SK-N-SH treated with all-trans-retinoic acid at 6 μM for 48 hours (cell line): Measurements from ENCODE around the gene BMP6.

Experiments used
- ATAC-seq: fragments of 200-7000 bp; cut with Tn5 transposase; 3 replicates; pipeline ENCODE4 v1.9.1; 2020; ENCODE audit warnings: mild to moderate bottlenecking, moderate library complexity
- ARNTL ChIP-seq: fragments of 450-650 bp; formaldehyde crosslinking; IDR thresholded peaks from 2 replicates; pipeline ENCODE4 v1.5.0; 2020; ENCODE audit warnings: low read depth, mild to moderate bottlenecking, moderate library complexity, borderline replicate concordance
- BACH2 ChIP-seq: fragments of 250-450 bp; sonication (Bioruptor Pico); IDR thresholded peaks from 2 replicates; pipeline ENCODE4 v1.9.0; 2021; ENCODE audit warnings: mild to moderate bottlenecking, borderline replicate concordance
- CSDC2 ChIP-seq: fragments of 250-450 bp; sonication (Bioruptor Pico); IDR thresholded peaks from 2 replicates; pipeline ENCODE4 v1.5.0; 2020; ENCODE audit warnings: mild to moderate bottlenecking, moderate library complexity
- GLIS3 ChIP-seq: fragments of 250-450 bp; sonication (Bioruptor Pico); IDR thresholded peaks from 2 replicates; pipeline ENCODE4 v1.5.0; 2020; ENCODE audit warnings: mild to moderate bottlenecking, moderate library complexity
- ISL1 ChIP-seq: fragments of 250-450 bp; sonication (Bioruptor Pico); IDR thresholded peaks from 2 replicates; pipeline ENCODE4 v2.1.2; 2022; ENCODE audit warnings: mild to moderate bottlenecking, moderate library complexity
- OSR1 ChIP-seq: fragments of 250-450 bp; sonication (Bioruptor Pico); IDR thresholded peaks from 2 replicates; pipeline ENCODE4 v1.8.0; 2022; ENCODE audit warnings: moderate library complexity, mild to moderate bottlenecking, inconsistent platforms
- PPARA ChIP-seq: fragments of 250-450 bp; sonication (Bioruptor Pico); IDR thresholded peaks from 2 replicates; pipeline ENCODE4 v1.5.0; 2020; ENCODE audit warnings: mild to moderate bottlenecking, borderline replicate concordance
- SNAI2 ChIP-seq: fragments of 250-450 bp; sonication (Bioruptor Pico); IDR thresholded peaks from 2 replicates; pipeline ENCODE4 v1.5.0; 2020; ENCODE audit warnings: mild to moderate bottlenecking, moderate library complexity
- TCF4 ChIP-seq: fragments of 250-450 bp; sonication (Bioruptor Pico); IDR thresholded peaks from 2 replicates; pipeline ENCODE4 v1.8.0; 2021; ENCODE audit warnings: mild to moderate bottlenecking, moderate library complexity, borderline replicate concordance
- TOX ChIP-seq: fragments of 250-450 bp; sonication (Bioruptor Pico); IDR thresholded peaks from 2 replicates; pipeline ENCODE4 v1.8.0; 2021; ENCODE audit warnings: mild to moderate bottlenecking, moderate library complexity, borderline replicate concordance
- ZC3H10 ChIP-seq: fragments of 250-450 bp; sonication (Bioruptor Pico); IDR thresholded peaks from 2 replicates; pipeline ENCODE4 v1.5.1; 2021; ENCODE audit warnings: mild to moderate bottlenecking, moderate library complexity
- ZFP3 ChIP-seq: fragments of 250-450 bp; sonication (Bioruptor Pico); IDR thresholded peaks from 2 replicates; pipeline ENCODE4 v1.5.0; 2020; ENCODE audit warnings: mild to moderate bottlenecking, moderate library complexity
- ZNF565 ChIP-seq: fragments of 450-650 bp; formaldehyde crosslinking; conservative IDR thresholded peaks from 2 replicates; pipeline ENCODE4 v1.5.0; 2020; ENCODE audit warnings: low read depth, mild to moderate bottlenecking, moderate library complexity
- ZNF70 ChIP-seq: fragments of 450-650 bp; formaldehyde crosslinking; IDR thresholded peaks from 2 replicates; pipeline ENCODE4 v1.5.0; 2020; ENCODE audit warnings: mild to moderate bottlenecking, moderate library complexity
- ZNF8 ChIP-seq: fragments of 450-650 bp; formaldehyde crosslinking; IDR thresholded peaks from 2 replicates; pipeline ENCODE4 v1.5.0; 2020; ENCODE audit warnings: mild to moderate bottlenecking, moderate library complexity
- TF ChIP-seq, protein P1 (sequence below): fragments of 250-450 bp; sonication (Bioruptor Pico); IDR thresholded peaks from 2 replicates; pipeline ENCODE4 v1.8.0; 2021; ENCODE audit warnings: low read depth, mild to moderate bottlenecking, moderate library complexity, borderline replicate concordance
- TF ChIP-seq, protein P2 (sequence below): fragments of 250-450 bp; sonication (Bioruptor Pico); IDR thresholded peaks from 2 replicates; pipeline ENCODE4 v1.5.0; 2020; ENCODE audit warnings: mild to moderate bottlenecking, moderate library complexity
- TF ChIP-seq, protein P3 (sequence below): fragments of 250-450 bp; sonication (Bioruptor Pico); IDR thresholded peaks from 2 replicates; pipeline ENCODE4 v1.5.1; 2021; ENCODE audit warnings: mild to moderate bottlenecking, moderate library complexity
- TF ChIP-seq, protein P4 (sequence below): fragments of 250-450 bp; sonication (Bioruptor Pico); IDR thresholded peaks from 2 replicates; pipeline ENCODE4 v1.8.0; 2020; ENCODE audit warnings: mild to moderate bottlenecking, moderate library complexity, borderline replicate concordance
- TF ChIP-seq, protein P5 (sequence below): fragments of 250-450 bp; sonication (Bioruptor Pico); IDR thresholded peaks from 2 replicates; pipeline ENCODE4 v1.5.1; 2020; ENCODE audit warnings: low read depth, mild to moderate bottlenecking, moderate library complexity

Gene BMP6

DNA sequence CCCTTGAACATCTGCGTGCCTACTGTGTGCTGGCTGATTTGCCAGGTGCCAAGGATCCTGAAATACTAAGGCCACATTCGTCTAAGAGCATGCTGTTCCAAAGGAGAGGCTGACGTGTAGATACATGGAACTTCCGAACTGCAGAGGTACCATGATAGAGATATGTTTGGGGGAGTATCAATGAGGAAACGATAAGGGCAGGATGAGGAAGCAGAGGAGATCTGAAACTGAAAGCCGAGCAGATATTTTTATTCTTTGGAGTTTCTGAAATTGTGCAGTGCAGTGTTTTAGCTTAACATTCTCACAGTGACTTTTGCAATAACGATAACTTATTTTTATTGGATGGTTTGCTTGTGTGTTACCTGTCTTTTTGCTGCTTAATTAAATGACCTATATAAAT, 24.3 kb downstream of the BMP6 start:
- TF ChIP-seq, protein P1, sequence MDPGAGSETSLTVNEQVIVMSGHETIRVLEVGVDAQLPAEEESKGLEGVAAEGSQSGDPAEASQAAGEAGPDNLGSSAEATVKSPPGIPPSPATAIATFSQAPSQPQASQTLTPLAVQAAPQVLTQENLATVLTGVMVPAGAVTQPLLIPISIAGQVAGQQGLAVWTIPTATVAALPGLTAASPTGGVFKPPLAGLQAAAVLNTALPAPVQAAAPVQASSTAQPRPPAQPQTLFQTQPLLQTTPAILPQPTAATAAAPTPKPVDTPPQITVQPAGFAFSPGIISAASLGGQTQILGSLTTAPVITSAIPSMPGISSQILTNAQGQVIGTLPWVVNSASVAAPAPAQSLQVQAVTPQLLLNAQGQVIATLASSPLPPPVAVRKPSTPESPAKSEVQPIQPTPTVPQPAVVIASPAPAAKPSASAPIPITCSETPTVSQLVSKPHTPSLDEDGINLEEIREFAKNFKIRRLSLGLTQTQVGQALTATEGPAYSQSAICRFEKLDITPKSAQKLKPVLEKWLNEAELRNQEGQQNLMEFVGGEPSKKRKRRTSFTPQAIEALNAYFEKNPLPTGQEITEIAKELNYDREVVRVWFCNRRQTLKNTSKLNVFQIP = no peak
- TF ChIP-seq, protein P2, sequence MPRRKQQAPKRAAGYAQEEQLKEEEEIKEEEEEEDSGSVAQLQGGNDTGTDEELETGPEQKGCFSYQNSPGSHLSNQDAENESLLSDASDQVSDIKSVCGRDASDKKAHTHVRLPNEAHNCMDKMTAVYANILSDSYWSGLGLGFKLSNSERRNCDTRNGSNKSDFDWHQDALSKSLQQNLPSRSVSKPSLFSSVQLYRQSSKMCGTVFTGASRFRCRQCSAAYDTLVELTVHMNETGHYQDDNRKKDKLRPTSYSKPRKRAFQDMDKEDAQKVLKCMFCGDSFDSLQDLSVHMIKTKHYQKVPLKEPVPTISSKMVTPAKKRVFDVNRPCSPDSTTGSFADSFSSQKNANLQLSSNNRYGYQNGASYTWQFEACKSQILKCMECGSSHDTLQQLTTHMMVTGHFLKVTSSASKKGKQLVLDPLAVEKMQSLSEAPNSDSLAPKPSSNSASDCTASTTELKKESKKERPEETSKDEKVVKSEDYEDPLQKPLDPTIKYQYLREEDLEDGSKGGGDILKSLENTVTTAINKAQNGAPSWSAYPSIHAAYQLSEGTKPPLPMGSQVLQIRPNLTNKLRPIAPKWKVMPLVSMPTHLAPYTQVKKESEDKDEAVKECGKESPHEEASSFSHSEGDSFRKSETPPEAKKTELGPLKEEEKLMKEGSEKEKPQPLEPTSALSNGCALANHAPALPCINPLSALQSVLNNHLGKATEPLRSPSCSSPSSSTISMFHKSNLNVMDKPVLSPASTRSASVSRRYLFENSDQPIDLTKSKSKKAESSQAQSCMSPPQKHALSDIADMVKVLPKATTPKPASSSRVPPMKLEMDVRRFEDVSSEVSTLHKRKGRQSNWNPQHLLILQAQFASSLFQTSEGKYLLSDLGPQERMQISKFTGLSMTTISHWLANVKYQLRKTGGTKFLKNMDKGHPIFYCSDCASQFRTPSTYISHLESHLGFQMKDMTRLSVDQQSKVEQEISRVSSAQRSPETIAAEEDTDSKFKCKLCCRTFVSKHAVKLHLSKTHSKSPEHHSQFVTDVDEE = no peak
- TF ChIP-seq ISL1 (CRISPR knock-in tag) = no peak
- TF ChIP-seq, protein P3, sequence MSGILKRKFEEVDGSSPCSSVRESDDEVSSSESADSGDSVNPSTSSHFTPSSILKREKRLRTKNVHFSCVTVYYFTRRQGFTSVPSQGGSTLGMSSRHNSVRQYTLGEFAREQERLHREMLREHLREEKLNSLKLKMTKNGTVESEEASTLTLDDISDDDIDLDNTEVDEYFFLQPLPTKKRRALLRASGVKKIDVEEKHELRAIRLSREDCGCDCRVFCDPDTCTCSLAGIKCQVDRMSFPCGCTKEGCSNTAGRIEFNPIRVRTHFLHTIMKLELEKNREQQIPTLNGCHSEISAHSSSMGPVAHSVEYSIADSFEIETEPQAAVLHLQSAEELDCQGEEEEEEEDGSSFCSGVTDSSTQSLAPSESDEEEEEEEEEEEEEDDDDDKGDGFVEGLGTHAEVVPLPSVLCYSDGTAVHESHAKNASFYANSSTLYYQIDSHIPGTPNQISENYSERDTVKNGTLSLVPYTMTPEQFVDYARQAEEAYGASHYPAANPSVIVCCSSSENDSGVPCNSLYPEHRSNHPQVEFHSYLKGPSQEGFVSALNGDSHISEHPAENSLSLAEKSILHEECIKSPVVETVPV (CRISPR knock-in tag) = no peak
- no peak for TF ChIP-seq ARNTL
- TF ChIP-seq CSDC2 = no peak
- no peak for TF ChIP-seq SNAI2 (CRISPR knock-in tag)
- TF ChIP-seq, protein P4, sequence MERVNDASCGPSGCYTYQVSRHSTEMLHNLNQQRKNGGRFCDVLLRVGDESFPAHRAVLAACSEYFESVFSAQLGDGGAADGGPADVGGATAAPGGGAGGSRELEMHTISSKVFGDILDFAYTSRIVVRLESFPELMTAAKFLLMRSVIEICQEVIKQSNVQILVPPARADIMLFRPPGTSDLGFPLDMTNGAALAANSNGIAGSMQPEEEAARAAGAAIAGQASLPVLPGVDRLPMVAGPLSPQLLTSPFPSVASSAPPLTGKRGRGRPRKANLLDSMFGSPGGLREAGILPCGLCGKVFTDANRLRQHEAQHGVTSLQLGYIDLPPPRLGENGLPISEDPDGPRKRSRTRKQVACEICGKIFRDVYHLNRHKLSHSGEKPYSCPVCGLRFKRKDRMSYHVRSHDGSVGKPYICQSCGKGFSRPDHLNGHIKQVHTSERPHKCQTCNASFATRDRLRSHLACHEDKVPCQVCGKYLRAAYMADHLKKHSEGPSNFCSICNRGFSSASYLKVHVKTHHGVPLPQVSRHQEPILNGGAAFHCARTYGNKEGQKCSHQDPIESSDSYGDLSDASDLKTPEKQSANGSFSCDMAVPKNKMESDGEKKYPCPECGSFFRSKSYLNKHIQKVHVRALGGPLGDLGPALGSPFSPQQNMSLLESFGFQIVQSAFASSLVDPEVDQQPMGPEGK (CRISPR knock-in tag) = no peak
- no peak for TF ChIP-seq ZNF8 (CRISPR knock-in tag)
- TF ChIP-seq TOX (CRISPR knock-in tag) = no peak
- no peak for ATAC-seq

DNA sequence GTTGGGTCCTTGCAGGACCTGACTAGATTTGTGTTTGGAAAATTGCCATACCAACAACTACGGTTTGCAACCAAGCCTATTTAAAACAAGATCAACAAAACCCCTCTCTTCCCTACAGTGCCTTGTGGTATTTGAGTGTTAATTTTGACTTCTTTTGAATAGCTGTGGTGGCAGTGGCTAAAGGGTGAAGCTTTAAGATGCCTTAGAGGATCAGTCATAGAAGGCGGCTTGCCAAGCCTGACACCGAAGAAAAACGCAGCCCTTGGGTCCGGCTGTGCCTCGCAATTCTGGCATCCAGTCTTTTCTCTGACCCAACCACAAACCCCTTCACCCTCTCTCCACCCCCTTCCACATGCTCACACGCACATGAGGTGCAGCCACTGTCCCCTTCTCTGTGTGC, 32.6 kb downstream of the BMP6 start:
- no peak for ATAC-seq
- TF ChIP-seq, protein P2 = no peak
- TF ChIP-seq, protein P3 (CRISPR knock-in tag) = no peak

DNA sequence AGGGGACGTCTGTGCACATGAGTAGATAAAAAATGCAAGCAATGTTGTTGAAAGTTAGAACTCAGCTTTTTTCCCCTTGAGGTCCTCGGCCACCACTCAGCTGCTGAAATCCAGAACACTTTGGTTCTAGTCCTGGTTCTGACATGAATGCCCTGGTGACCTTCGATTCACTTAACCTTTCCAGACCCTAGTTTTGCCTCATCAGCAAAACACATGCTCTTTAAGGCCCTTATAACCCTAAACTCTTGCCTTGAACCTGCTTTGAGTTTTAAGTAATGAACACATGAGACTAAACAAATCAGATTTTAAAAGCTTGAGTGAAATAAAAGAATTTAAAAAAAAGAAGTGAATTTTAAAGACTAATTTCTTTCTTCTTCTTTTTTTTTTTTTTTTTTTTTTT, 33.4 kb downstream of the BMP6 start:
- no peak for ATAC-seq
- TF ChIP-seq OSR1 = no peak
- no peak for TF ChIP-seq SNAI2 (CRISPR knock-in tag)
- no peak for TF ChIP-seq BACH2
- TF ChIP-seq ZNF8 (CRISPR knock-in tag) = no peak
- TF ChIP-seq PPARA (CRISPR knock-in tag) = no peak
- TF ChIP-seq TCF4 (CRISPR knock-in tag) = no peak
- TF ChIP-seq GLIS3 (CRISPR knock-in tag) = no peak
- no peak for TF ChIP-seq ZFP3 (CRISPR knock-in tag)
- no peak for TF ChIP-seq ZNF565 (CRISPR knock-in tag)
- no peak for TF ChIP-seq ZC3H10 (CRISPR knock-in tag)
- TF ChIP-seq, protein P1 = no peak
- TF ChIP-seq ZNF70 (CRISPR knock-in tag) = no peak
- TF ChIP-seq, protein P4 (CRISPR knock-in tag) = no peak
- TF ChIP-seq ARNTL = no peak
- TF ChIP-seq, protein P5, sequence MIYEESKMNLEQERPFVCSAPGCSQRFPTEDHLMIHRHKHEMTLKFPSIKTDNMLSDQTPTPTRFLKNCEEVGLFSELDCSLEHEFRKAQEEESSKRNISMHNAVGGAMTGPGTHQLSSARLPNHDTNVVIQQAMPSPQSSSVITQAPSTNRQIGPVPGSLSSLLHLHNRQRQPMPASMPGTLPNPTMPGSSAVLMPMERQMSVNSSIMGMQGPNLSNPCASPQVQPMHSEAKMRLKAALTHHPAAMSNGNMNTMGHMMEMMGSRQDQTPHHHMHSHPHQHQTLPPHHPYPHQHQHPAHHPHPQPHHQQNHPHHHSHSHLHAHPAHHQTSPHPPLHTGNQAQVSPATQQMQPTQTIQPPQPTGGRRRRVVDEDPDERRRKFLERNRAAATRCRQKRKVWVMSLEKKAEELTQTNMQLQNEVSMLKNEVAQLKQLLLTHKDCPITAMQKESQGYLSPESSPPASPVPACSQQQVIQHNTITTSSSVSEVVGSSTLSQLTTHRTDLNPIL (CRISPR knock-in tag) = no peak
